Measurements from ENCODE around the gene PLP2. TPM values are rescaled to one million over a fixed set of nuclear protein-coding genes. Genes with fewer than 3 reads are reported as not detected.
"Not testable (repeated sequence)": the region's sequence is repeated elsewhere in the genome, so short reads cannot be mapped to it uniquely, and the experiment has no call there.

PLP2 gene, protein sequence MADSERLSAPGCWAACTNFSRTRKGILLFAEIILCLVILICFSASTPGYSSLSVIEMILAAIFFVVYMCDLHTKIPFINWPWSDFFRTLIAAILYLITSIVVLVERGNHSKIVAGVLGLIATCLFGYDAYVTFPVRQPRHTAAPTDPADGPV
- 359 TPM for total RNA-seq

DNA sequence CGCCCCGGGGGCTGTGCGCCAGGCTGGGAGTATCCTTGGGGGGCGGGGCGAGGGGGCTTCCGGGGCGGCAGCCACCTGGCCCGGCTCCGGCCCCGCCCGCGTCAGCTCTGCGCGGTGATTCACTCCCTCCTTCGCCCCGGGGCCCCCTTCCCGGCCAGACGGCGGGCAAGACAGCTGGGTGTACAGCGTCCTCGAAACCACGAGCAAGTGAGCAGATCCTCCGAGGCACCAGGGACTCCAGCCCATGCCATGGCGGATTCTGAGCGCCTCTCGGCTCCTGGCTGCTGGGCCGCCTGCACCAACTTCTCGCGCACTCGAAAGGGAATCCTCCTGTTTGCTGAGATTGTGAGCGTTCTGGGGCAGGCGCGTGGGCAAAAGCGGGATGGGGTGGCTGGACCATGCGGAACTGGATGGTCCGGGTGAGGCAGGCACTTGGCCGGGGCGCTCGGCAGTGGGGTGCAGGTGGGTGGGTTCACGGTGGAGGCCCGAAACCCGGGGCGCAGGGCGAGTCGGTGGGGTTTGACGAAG is at the start of gene PLP2:
PLP2 (plus strand) TSS at position 147 of the 528 bp plus-strand sequence; CDS start at position 250, 103 bp downstream.
- peak; percentile 52 for ATAC-seq

DNA sequence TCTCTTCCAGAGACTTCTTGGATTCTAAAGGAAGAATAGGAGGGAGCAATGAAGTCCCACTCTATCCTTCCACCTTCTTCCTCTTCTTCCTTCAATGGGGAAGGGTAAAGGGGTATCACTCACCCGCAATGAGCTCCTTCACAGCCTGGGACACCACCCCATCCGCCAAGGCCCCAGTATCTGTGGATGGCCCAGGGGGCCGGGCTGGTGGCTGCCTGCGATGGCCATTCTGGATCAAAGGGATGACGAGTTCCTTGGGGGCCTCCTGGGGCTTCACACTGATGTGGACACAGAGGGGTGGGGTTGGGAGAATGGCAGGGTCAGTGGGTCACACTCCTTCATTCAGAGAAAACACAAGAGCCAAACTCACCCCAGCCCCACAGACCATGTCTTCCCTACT is 49.2 kb upstream of the PLP2 start:
- no peak for ATAC-seq

DNA sequence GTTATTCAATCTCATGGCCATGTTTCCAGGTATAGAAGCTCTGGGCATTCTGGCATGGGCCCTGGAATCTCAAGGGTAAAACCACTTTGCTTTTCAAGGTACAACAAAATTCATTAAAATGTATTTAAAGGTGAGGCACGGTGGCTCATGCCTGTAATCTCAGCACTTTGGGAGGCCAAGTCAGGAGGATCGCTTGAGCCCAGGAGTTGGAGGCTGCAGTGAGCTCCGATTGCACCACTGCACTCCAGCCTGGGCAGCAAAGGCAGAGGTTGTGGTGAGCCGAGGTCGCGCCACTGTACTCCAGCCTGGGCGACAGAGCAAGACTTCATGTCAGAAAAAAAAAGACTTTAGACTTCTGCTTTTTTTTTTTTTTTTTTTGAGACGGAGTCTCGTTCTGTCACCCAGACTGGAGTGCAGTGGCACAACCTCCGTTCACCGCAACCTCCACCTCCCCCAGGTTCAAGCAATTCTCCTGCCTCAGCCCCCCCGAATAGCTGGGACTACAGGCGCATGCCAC is 43.9 kb upstream of the PLP2 start:
- not testable (repeated sequence) for ATAC-seq

DNA sequence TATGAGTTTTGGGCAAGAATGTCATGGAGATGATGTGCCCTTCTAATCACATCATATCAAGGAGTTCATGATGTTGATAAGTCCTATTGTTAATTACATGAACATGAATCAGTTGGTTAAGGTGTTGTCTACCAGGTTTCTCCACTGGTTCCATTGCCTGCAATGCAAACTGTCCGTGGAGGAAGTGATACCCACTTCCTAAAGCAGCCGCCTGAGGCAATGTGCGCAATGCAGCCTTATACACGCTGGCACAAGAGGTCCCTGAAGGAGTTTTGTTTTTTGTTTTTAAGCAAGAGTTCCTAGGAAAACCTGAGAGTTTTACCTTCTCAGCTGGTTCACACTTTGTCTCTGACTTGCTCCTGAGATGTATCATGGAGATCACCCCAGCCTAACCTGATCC is 42.3 kb upstream of the PLP2 start:
- no peak for ATAC-seq

DNA sequence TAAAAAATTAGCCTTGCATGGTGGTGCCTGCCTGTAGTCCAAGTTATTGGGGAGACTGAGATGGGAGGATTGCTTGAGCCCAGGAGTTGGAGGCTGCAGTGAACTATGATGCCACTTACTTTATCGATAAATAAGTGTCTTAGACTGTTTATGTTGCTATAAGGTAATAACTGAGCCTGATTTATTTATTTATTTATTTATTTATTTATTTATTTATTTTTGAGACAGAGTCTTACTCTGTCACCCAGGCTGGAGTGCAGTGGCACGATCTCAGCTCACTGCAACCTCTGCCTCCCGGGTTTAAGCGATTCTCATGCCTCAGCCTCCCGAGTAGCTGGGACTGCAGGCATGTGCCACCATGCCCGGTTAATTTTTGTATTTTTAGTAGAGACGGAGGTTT is 39.4 kb upstream of the PLP2 start:
- not testable (repeated sequence) for ATAC-seq

DNA sequence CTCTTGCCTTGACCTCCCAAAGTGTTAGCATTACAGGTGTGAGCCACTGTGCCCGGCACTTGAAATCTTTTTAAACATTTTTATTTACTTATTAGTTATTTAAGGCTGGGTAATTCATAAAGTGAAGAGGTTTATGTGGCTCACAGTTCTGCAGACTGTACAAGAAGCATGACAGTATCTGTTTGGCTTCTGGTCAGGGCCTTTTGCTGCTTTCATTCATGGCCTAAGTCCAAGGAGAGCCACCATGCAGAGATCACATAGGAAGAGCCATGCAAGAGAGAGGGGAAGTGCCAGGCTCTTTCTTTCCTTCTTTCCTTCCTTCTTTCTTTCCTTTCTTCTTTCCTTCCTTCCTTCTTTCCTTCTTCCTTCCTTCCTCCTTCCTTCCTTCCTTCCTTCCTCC is 37.9 kb upstream of the PLP2 start:
- ATAC-seq, result no peak

DNA sequence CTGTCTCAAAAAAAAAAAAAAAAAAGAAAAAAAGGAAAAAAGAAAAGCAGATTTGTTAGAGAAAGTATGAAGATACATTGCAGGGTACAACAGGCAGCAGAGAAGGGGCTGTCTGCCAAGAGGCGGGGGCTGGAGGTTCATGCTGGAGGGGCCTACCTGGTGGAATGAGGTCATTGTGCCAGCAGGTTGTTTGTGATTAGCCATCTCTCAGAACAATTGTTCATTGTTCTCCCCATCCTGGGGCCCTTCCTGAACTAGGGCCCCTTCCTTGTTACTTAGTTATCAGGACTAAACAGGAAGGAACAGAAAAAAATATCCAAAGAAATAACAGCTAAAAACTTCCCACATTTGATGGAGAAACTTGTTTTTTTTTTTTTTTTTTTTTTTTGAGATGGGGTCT is 34.2 kb upstream of the PLP2 start:
- ATAC-seq, result no peak

DNA sequence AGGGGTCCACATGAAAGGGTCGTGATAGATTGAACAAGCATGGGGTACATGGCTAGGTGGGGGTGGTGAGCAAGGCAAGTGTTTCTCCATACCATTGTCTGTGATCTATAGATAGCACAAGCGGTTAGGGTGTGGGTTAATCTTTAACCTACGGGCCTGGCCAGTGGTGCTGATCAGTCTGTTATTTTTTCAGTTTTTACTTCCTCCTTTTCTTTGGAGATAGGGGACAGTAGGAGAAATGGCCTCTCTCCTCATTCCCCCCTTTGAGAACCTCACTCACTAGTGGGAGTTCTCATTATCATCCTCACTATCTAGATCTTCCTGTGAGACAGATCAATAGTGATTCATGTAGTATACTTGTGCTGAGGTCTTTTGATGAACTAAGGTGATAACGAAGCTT is 32.0 kb upstream of the PLP2 start:
- no peak for ATAC-seq

DNA sequence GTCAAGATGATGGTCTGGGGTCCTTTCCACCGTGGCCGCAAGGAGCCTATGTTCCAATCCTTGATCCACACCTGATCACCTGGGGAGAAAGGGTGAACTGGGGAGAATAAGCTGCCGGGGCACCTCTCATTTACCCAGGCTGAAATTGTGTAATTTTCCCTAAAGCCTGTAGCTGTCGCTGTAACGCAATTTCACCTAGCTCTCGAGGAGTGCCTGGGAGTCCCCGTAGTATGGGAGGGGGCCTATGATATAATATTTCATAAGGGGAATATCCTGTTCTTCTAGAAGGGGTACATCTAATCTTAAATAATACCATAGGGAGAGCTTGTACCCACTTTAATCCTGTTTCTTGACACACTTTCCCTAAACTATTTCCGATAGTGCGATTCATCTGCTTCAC is 29.4 kb upstream of the PLP2 start:
- not testable (repeated sequence) for ATAC-seq

DNA sequence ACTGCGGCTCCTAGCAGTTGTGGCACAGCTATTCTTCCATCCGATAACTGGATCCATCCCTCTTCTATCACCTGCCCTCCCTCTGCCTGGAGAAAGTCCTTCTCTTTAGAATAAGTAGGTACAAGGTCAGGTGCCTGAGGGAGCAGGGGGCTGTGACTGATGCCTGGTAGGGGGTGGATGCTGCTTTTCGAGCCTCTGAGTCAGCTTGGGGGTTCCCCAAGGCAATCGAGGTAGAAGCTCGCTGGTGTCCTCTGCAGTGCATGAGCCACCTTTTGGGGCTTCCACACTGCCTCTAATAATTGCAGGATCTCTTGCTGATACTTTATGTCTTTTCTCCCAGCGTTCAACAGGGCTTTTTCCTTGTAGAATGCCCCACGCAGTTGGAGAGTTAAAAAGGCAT is 28.5 kb upstream of the PLP2 start:
- ATAC-seq, result not testable (repeated sequence)

DNA sequence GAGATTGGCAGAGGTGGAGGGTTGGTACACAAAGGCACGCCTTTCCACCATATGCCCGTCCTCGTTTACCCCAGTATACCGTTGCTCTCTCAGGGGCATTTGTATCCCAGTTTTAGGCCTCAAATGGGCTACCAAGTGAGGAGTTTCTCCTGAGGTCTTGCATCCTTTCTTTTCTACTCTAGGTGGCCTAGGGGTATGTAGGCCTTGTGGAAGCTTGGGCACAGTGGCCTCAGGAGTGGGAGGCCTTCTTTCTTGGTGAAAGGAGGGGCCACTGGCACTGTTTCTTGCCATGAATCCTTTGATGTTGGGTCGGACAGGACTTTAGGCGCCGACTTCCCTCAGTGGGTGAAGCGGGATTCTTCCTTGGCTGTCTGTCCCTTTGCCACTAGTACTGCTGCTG is 24.4 kb upstream of the PLP2 start:
- ATAC-seq, result no peak

DNA sequence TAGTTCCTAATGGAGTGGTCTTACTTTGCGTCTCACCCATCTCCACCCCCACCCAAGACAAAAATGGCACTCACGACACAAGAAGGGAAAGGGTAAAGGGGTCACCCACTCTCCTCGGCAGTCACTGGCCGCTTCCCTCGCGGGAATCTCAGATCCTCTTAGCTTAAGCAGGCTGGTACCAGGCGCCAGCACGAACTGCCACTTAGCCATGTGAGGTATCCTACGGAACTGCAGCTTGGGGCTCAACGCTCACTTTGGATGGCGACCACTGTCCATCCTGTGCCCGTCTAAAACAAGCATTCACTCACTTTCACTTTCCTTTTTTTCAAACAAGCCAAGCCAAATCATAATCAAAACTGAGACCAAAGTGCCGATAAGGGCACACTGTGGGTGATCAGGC is 23.8 kb upstream of the PLP2 start:
- no peak for ATAC-seq

DNA sequence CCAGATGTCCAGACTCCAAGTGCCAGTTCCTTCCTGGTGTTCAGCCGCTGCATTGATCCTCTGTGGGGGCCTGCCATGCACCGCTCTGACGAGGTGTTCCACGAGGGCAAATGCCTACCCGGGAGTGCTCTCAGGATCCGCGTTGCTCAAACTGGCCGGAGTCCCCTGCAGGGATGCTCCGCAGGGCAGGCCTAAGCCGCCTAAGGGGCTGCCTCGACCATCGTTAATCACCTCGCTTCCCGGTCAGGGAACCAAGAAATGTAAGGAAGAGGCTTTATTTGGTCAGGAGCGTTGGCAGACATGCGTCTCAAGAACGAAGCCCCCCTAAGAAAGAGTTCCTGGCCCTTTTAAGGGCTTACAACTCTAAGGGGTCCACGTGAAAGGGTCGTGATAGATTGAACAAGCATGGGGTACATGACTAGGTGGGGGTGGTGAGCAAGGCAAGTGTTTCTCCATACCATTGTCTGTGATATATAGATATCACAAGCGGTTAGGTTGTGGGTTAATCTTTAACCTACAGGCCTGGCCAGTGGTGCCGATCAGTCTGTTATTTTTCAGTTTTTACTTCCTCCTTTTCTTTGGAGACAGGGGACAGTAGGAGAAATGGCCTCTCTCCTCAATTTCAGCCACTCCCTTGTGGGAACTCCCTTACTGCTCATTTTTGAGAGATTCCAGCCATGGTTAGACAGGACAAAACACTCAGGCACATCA is 23.2 kb upstream of the PLP2 start:
- not testable (repeated sequence) for ATAC-seq

DNA sequence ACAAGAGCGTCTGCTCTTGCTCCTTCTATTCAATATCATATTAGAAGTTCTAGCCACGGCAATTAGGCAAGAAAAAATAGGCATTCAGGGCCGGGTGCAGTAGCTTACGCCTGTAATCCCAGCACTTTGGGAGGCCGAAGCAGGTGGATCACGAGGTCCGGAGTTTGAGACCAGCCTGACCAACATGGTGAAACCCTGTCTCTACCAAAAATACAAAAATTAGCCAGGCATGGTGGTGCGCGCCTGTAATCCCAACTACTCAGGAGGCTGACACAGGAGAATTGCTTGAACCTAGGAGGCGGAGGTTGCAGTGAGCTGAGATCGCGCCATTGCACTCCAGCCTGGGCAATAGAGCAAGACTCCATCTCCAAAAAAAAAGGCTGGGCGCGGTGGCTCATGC is 22.4 kb upstream of the PLP2 start:
- ATAC-seq, result not testable (repeated sequence)

DNA sequence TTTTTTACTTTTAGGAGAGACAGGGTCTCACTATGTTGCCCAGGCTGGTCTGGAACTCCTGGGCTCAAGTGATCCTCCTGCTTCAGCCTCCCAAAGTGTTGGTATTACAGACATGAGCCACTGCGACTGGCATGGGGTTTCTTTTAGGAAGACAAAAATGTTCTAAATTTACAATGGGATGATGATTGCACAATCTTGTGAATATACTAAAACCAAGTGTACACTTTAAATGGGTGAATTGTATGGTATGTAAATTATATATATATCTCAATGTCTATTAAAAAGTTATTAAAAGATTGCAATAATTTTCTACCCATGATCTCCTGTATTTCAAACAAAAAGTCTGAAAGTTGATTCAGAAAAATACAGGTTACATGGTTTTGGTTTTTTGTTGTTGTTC is 18.2 kb upstream of the PLP2 start:
- ATAC-seq, result no peak

DNA sequence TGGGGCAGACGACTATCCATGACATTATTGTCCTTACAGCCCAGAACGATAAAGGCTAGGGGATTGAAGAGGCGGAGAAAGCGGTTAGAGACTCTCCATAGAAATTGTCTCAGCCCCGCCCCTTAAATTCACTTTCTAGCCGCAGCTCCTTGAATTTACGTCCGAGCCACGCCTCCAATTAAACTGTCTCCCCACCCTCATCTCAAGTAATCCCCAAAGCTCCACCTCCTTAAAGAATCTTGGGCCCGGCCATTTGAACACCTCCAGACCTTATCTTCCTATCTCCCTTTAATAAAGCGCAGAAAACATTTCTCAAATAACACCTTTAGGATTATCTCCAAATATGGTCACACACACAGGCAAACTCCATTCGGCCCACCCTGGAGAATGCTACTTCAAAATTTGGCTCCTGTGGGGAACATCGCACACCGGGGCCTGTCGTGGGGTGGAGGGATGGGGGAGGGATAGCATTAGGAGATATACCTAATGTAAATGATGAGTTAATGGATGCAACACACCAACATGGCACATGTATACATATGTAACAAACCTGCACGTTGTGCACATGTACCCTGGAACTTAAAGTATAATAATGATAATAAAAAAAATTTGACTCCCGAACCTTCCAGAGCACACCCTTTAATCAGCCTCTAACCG is 16.3 kb upstream of the PLP2 start:
- peak; percentile 46 for ATAC-seq

DNA sequence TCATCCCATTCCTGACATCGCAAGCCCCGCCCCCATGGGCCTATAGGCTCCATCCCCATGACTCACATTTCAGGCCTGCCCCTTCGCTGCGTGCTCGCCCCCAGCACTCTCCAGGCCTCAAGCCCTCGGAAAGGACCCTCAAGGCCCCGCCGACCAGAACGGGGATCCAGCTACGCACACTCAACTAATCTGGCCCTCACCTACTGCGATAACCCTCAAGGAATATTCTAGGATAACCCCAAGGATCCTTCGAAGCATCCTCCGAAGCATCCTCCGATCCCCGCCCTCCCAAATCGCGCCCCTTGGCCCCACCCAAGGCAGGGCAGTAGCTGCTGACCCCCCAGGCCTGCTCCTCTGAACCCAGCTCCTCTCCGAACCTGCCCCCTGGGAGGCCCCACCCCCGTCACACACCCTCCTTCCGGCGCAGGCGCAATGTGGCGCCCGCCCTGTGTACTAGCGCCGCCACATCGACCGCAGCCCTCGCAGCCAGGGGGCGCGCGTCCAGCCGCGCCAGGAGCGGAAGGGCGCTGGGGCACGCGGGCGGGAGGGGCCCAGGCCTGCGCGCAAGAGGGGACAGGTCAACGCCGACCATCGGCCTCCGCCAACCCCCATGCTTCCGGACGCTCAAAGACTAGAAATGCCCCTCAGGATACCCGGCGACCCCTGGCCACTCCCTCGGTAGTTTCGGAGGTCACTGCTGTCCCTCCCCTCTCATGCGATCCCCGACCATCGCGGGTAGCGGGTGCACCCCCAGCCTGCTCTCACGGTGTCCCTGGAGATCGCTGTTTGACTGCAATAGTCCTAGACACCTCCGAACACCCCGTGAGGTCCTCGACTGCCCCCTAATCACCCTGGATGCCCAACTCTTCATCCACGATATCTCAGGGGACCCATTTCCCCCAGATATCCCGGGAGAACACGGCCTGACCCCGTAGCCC is 15.5 kb upstream of the PLP2 start:
- ATAC-seq, result peak; percentile 95

DNA sequence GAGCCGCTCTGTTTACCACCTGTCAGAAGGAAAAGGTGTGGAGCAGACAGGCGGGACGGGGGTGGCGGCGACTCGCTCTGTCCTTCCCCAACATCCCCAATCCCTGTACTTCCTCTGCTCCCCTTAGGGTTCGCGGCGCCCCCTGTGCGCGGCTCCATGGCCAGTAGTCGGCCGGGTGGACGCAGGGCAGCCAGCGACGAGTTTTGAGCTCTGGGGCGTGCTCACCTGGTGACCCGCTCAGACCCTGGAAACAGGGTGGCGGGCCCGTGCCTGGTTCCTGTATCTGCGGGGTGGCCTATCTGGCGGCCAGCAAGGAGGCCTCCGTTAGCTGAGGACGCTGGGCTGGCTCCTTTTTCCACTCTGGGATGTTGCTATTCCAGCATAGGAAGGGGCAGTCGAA is 14.5 kb upstream of the PLP2 start:
- ATAC-seq, result no peak

DNA sequence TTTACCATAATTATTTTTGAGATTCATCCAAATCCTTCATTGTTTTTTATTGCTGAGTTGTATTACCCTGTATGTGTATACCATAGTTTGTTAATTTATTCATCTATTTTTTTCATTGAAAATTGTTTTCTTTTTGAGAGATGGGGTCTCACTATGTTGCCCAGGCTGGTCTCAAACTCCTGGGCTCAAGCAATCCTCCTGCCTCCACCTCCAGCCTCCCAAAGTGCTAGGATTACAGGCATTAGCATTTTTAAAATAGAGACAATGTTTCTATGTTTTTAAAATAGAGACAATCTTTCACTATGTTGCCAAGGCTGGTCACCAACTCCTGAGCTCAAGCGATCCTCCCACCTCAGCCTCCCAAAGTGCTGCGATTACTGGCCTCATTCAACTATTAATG is 10.8 kb upstream of the PLP2 start:
- ATAC-seq, result no peak

DNA sequence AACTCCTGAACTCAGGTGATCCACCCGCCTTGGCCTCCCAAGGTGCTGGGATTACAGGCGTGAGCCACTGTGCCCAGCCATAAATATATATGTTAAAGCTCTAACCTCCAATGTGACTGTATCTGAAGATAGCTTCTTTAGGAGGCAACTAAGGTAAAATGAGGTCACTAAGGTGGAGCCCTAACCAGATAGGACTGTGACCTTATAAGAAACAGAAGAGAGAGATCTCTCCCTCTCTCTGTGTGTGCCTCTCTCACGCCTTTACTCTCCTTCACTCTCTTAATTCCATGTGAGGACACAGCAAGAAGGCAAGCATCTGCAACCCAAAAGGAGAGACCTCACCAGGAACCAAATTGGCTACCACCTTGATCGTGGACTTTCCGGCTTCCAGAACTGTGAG is 10.1 kb upstream of the PLP2 start:
- ATAC-seq, result no peak

DNA sequence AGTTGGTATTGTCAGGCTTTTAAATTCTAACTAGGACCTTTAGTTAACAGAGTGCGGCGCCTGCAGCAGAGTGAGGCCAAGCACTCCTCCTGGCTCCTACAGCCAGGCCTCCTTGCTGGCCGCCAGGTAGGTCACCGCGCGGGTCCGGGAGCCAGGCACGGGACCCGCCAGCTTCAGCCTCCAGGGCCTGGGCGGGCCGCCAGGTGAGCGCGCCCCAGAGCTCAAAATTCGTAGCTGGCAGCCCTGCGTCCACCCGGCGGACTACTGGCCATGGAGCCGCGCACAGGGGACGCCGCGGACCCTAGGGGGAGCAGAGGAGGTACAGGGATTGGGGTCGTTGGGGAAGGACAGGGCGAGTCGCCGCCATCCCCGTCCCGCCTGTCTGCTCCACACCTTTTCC is 9.1 kb upstream of the PLP2 start, which contains the start of gene MAGIX:
MAGIX (plus strand) TSS at position 139 of the 400 bp plus-strand sequence; CDS start at position 271, 132 bp downstream.
- ATAC-seq, result no peak
